Breast epithelium (tissue), 4 donors: Measurements from ENCODE around the gene HYLS1. TPM values are rescaled to one million over a fixed set of nuclear protein-coding genes. Genes with fewer than 3 reads are reported as not detected.

ENCODE experiments used
- DNase-seq, 2 donors: peaks; one replicate each; pipeline ENCODE4 v3.0.0-alpha.2; 2019; ENCODE audit warnings: low spot score in 2 of 2
- H3K27ac ChIP-seq, 2 donors: fragments of 200-600 bp; sonication (generic) in 1 of 2; one replicate each; pipeline ENCODE4 v1.5.1; 2016 to 2019; ENCODE audit warnings: mild to moderate bottlenecking in 1 of 2
- H3K27me3 ChIP-seq, 2 donors: fragments of 200-600 bp; sonication (generic) in 1 of 2; one replicate each; pipeline versions ENCODE4 v1.5.1 to v1.6.0; 2017 to 2019; ENCODE audit warnings: control low read depth in 1 of 2, mild to moderate bottlenecking in 1 of 2
- H3K36me3 ChIP-seq: fragments of 200-600 bp; one replicate; pipeline ENCODE4 v1.5.1; 2019
- H3K4me1 ChIP-seq, 2 donors: fragments of 200-600 bp; sonication (generic); one replicate each; pipeline ENCODE4 v1.5.1; 2016 to 2019; ENCODE audit warnings: control low read depth in 1 of 2
- H3K4me3 ChIP-seq, 3 donors: fragments of 200-600 bp; sonication (generic); 1 replicate in 2 of 3; 2 replicates in 1 of 3; pipeline ENCODE4 v1.5.1; 2016 to 2019; ENCODE audit warnings: mild to moderate bottlenecking in 3 of 3, moderate library complexity in 2 of 3
- H3K9me3 ChIP-seq, 2 donors: fragments of 200-600 bp; sonication (generic) in 1 of 2; one replicate each; pipeline ENCODE4 v1.5.1; 2016 to 2019; ENCODE audit warnings: control low read depth in 1 of 2
- POLR2A ChIP-seq: fragments of 450-650 bp; IDR thresholded peaks from one replicate; pipeline ENCODE4 v1.6.1; 2016; ENCODE audit warnings: antibody characterized with exemption, mild to moderate bottlenecking, moderate library complexity
- POLR2AphosphoS5 ChIP-seq, 3 donors: sonication (generic); formaldehyde crosslinking; IDR thresholded peaks; one replicate each; pipeline ENCODE4 v1.6.1; 2017; ENCODE audit warnings: antibody characterized with exemption in 3 of 3
- intact Hi-C: fragments of 100-400 bp; cut with DNase I; formaldehyde crosslinking; loops from one replicate; pipeline ENCODE4 v1.15.1; 2023; ENCODE audit warnings: low total_unique reads
- total RNA-seq, 3 donors: library from RNA; depleted of rRNA; stranded (reverse); fragments of >200 nt; gene quantifications; one replicate each; pipeline ENCODE4 v1.1.0, GENCODE V29; 2016
- TF ChIP-seq, protein P1 (sequence below), 3 donors: fragments of 450-650 bp; IDR thresholded peaks; one replicate each; pipeline ENCODE4 v1.5.1; 2016 to 2017; ENCODE audit warnings: antibody characterized with exemption in 3 of 3, mild to moderate bottlenecking in 3 of 3, moderate library complexity in 3 of 3

HYLS1 gene
- total RNA-seq, 3 donors from 2014 or later, result 2.7 to 6.9 (median 3.6) TPM

DNA sequence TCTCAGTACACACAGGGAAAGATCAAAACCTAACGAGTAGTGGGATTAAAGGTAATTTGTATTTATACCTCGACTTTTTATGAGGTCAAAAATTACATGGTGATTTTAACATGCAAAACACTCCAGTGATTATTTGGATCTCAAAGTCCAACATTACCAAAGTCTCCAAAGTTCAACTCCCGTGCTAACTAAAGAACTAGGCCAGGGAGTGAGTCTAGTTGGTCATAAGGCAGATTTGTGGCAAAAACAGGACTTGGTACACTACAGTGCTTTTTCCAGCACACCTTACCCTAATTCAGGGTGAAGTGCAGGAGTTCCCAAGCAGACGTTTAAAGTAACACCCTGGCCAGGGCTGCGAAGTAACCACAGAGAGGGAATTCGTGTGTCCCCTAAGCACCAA, 14.4 kb downstream of the HYLS1 start:
- Histone ChIP-seq H3K4me1 (peaks cover 0 to 7% of the 10 kb centered on the region in 2 donors), H3K4me3 (peak overlapping the region in 2 of 3 donors; percentile 54 to 70), H3K9me3 (no peaks in the 10 kb centered on the region), H3K36me3 (no peaks in the 10 kb centered on the region), H3K27me3 (peaks cover 8 to 26% of the 10 kb centered on the region in 2 donors), H3K27ac (no peak overlapping the region)
- DNase-seq, result no peak
- TF ChIP-seq POLR2A, result no peak
- TF ChIP-seq POLR2AphosphoS5 (IDR thresholded peaks at IDR 0.05), result no peak
- TF ChIP-seq, protein P1, sequence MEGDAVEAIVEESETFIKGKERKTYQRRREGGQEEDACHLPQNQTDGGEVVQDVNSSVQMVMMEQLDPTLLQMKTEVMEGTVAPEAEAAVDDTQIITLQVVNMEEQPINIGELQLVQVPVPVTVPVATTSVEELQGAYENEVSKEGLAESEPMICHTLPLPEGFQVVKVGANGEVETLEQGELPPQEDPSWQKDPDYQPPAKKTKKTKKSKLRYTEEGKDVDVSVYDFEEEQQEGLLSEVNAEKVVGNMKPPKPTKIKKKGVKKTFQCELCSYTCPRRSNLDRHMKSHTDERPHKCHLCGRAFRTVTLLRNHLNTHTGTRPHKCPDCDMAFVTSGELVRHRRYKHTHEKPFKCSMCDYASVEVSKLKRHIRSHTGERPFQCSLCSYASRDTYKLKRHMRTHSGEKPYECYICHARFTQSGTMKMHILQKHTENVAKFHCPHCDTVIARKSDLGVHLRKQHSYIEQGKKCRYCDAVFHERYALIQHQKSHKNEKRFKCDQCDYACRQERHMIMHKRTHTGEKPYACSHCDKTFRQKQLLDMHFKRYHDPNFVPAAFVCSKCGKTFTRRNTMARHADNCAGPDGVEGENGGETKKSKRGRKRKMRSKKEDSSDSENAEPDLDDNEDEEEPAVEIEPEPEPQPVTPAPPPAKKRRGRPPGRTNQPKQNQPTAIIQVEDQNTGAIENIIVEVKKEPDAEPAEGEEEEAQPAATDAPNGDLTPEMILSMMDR (IDR thresholded peaks at IDR 0.05), result no peak
- intact Hi-C loops, result no loop called here

DNA sequence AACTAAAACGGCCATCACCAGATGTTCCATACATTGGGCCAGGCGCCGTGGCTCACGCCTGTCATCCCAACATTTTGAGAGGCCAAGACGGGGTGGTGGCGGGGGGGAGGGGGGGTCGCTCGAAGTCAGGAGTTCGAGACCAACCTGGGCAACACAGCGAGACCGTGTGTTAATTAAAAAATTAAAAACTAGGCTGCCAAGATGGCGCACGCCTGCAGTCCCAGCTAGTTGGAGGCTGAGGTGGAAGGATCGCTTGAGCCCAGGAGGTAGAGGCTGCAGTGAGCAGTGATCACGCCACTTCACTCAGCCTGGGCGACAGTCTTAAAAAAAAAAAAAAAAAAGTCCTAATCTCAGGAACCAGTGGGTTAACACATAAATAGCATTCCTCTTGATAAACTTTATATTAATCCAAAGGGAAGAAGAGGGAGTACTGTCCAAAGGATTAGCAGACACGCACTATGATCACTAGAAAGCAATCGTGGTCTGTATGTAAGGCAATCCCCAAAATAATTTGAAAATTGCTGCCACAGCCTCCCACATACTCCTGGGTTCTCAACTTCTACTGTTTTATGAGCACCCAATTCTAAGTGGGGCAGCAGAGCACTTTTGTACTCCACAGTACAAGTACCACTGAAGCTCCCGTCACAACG, 14.9 kb downstream of the HYLS1 start:
- DNase-seq, result no peak

DNA sequence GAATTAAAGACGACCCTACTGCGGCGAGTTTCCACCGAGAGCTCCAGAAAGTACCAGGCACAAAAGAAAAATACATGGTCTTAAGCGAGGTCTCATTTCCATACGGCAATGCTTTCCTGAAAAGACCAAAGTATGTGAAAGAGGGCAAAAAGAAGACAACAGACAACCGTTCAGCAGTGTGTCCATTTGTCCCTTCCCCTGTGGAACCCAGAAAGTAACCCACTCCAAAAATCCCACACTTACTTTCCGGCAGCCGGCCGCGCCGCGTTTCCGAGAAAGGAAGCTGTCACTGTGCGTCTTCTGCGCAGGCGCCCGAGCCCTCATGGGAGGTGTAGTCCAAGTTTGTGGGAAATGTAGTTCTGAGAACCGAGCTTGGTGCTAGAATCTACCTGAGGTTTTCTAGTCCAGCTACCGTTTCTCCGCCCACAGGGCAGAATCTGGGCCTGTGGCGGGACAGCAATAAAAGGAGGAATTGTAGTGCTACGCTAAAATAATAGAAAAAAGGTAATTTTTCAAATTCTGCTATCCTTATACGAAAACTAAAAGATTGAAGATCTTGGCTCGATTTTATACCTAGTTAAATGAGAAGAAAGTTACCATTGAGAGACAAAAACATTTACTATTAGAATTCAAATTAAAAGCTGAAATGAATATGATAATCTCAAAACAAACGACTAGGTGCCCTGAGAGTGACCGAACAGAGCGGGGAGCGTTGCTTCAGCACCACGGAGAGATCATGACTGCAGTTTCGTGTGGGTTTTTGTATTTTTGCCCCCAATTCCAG, 15.7 kb downstream of the HYLS1 start, which contains the start of gene PUS3:
Gene PUS3 (minus strand): TSS at position 280 of the 784 bp plus-strand sequence. CDS start 6,922 bp downstream, outside the sequence.
- DNase-seq, result peak; percentile 76 to 86
- Histone ChIP-seq H3K4me3 (peak within 1 kb of the TSS; percentile 54 to 70 (median 65)), H3K27ac (peak within 1 kb of the TSS; percentile 53 to 85), H3K4me1 (peaks cover 0 to 7% of the 10 kb centered on the region in 2 donors), H3K36me3 (no peaks in the 10 kb centered on the region), H3K27me3 (peaks cover 8 to 26% of the 10 kb centered on the region in 2 donors), H3K9me3 (no peaks in the 10 kb centered on the region)
- TF ChIP-seq POLR2AphosphoS5 (IDR thresholded peaks at IDR 0.05) (peak; percentile 26 to 59 (median 57)), POLR2A (no peak)
- intact Hi-C loops, result no loop called here

More for the DNA sequence above, 14.9 kb downstream of the HYLS1 start:
- Histone ChIP-seq H3K4me3 (peak overlapping the region; percentile 54 to 70 (median 65)), H3K27me3 (peaks cover 8 to 26% of the 10 kb centered on the region in 2 donors), H3K4me1 (peaks cover 0 to 7% of the 10 kb centered on the region in 2 donors), H3K9me3 (no peaks in the 10 kb centered on the region), H3K36me3 (no peaks in the 10 kb centered on the region), H3K27ac (peak overlapping the region; percentile 53 to 85)
- TF ChIP-seq, protein P1 (IDR thresholded peaks at IDR 0.05), result no peak
- no peak for TF ChIP-seq POLR2A
- TF ChIP-seq POLR2AphosphoS5 (IDR thresholded peaks at IDR 0.05), result no peak
- intact Hi-C loops, result no loop called here

DNA sequence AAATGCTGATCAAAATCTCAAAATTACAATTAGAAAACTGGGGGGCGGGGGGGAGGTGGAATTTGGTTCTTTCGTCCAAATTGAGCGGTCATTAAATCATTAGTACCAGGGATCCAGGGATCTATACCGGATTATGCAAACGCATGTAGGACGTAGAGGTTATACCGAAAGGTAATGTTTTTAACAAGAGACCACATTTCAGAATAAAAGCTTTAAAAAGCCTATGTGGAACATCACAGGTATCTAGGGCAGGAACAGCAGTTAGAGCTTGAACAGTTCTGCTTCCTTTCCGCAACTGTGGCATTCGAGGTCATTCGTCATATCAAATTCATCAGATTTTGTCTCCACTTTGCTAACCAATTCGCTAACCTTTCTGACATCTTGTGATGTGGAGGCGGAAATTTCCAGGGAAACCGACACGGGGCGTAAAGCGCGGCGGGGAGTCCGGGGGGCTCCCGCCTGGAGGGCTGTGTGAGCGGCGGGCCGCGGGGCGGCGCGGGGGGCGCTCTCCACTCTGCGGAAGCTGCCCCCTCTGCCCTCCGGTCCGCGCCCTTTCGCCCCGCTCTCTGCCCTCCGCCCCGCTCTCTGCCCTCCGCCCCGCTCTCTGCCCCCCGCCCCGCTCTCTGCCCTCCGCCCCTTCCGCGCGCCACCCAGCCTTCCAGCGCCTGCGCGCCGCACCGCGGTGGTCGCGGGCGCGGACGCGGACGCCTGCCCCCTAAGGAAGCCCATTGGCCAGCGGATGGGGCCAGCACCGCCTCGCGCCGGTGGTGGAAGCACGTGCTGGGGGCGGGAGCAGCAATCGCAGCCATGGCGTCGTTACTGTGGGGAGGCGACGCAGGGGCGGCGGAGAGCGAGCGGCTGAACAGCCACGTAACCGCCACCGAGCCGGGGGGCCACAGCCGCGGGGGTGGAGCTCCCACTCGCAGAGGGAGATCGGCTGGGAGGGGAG, 16.5 kb downstream of the HYLS1 start, which contains the start of gene DDX25:
Gene DDX25 (plus strand): TSS at position 798 of the 949 bp plus-strand sequence. CDS start 10 bp downstream, at position 808.
- intact Hi-C loops, result no loop called here

More for the DNA sequence above, 16.5 kb downstream of the HYLS1 start, which contains the start of gene DDX25:
- no peak for DNase-seq
- TF ChIP-seq, protein P1 (IDR thresholded peaks at IDR 0.05), result no peak
- TF ChIP-seq POLR2AphosphoS5 (IDR thresholded peaks at IDR 0.05), result no peak
- TF ChIP-seq POLR2A, result no peak
- H3K27ac ChIP-seq, result no peak within 1 kb of the TSS
- H3K9me3 ChIP-seq, result no peaks in the 10 kb centered on the region
- H3K4me1 ChIP-seq, result peaks cover 0 to 7% of the 10 kb centered on the region in 2 donors
- H3K4me3 ChIP-seq, result peak within 1 kb of the TSS; percentile 54 to 70 (median 65)
- no peaks in the 10 kb centered on the region for H3K36me3 ChIP-seq
- peaks cover 8 to 26% of the 10 kb centered on the region in 2 donors for H3K27me3 ChIP-seq
